HepG2 (cell line): ENCODE results near the gene MLXIPL. TPM values are rescaled to one million over a fixed set of nuclear protein-coding genes. Genes with fewer than 3 reads are reported as not detected.

ENCODE experiments used
- CENPBD1 ChIP-seq: sonication (generic); formaldehyde crosslinking; IDR thresholded peaks from 2 replicates; pipeline ENCODE4 v1.8.0; 2022; ENCODE audit warnings: missing genetic modification reagents, low read depth, mild to moderate bottlenecking, borderline replicate concordance
- DNMT1 ChIP-seq: sonication (generic); formaldehyde crosslinking; IDR thresholded peaks from 2 replicates; pipeline ENCODE4 v1.5.1; 2020; ENCODE audit warnings: mild to moderate bottlenecking, missing genetic modification reagents
- HNRNPL ChIP-seq: fragments of 200-400 bp; formaldehyde crosslinking; IDR thresholded peaks from 2 replicates; pipeline ENCODE4 v1.6.1; 2017; ENCODE audit warnings: mild to moderate bottlenecking, low read depth, low read length
- IRF2 ChIP-seq: IDR thresholded peaks from 2 replicates; pipeline ENCODE4 v1.6.1; 2018; ENCODE audit warnings: missing genetic modification reagents, missing compliant biosample characterization
- JDP2 ChIP-seq: sonication (generic); formaldehyde crosslinking; IDR thresholded peaks from 2 replicates; pipeline ENCODE4 v1.8.1; 2022; ENCODE audit warnings: missing genetic modification reagents, borderline replicate concordance
- MAF1 ChIP-seq: sonication (generic); formaldehyde crosslinking; IDR thresholded peaks from 2 replicates; pipeline ENCODE4 v1.5.0; 2020; ENCODE audit warnings: missing genetic modification reagents, borderline replicate concordance
- MBD4 ChIP-seq: IDR thresholded peaks from 2 replicates; pipeline ENCODE4 v1.6.1; 2012; ENCODE audit warnings: low read length, inconsistent platforms, borderline replicate concordance
- MTA3 ChIP-seq: sonication (generic); formaldehyde crosslinking; IDR thresholded peaks from 2 replicates; pipeline ENCODE4 v1.4.0; 2020; ENCODE audit warnings: missing genetic modification reagents
- NAIF1 ChIP-seq: sonication (generic); formaldehyde crosslinking; IDR thresholded peaks from 2 replicates; pipeline ENCODE4 v1.5.0; 2020; ENCODE audit warnings: mild to moderate bottlenecking, missing genetic modification reagents, borderline replicate concordance
- NFYB ChIP-seq: sonication (generic); formaldehyde crosslinking; IDR thresholded peaks from 2 replicates; pipeline ENCODE4 v1.4.0; 2020; ENCODE audit warnings: missing genetic modification reagents
- PCBP1 ChIP-seq: fragments of 200-400 bp; formaldehyde crosslinking; IDR thresholded peaks from 2 replicates; pipeline ENCODE4 v1.6.1; 2017; ENCODE audit warnings: mild to moderate bottlenecking, low read depth, low read length, borderline replicate concordance
- SOX13 ChIP-seq, 3 experiments: fragments of 450-650 bp in 1 of 3; sonication (generic) in 1 of 3; formaldehyde crosslinking in 1 of 3; IDR thresholded peaks in 2 of 3; conservative IDR thresholded peaks in 1 of 3; 2 replicates each; pipeline versions ENCODE4 v1.5.0 to v1.6.1; 2016 to 2020; ENCODE audit warnings: antibody characterized with exemption in 1 of 3, mild to moderate bottlenecking in 1 of 3, missing compliant biosample characterization in 1 of 3, missing genetic modification reagents in 1 of 3, moderate library complexity in 1 of 3
- STAG1 ChIP-seq: sonication (generic); formaldehyde crosslinking; IDR thresholded peaks from 2 replicates; pipeline ENCODE4 v1.4.0; 2020; ENCODE audit warnings: missing genetic modification reagents
- ZFP1 ChIP-seq: IDR thresholded peaks from 2 replicates; pipeline ENCODE4 v1.6.1; 2016
- ZNF143 ChIP-seq: sonication (generic); formaldehyde crosslinking; IDR thresholded peaks from 2 replicates; pipeline ENCODE4 v1.4.0; 2020; ENCODE audit warnings: missing genetic modification reagents
- ZNF224 ChIP-seq: sonication (generic); formaldehyde crosslinking; IDR thresholded peaks from 2 replicates; pipeline ENCODE4 v1.5.0; 2020; ENCODE audit warnings: mild to moderate bottlenecking, missing genetic modification reagents
- ZNF326 ChIP-seq: sonication (generic); formaldehyde crosslinking; IDR thresholded peaks from 2 replicates; pipeline ENCODE4 v1.4.0; 2020; ENCODE audit warnings: missing genetic modification reagents, borderline replicate concordance
- ZNF362 ChIP-seq: sonication (generic); formaldehyde crosslinking; IDR thresholded peaks from 2 replicates; pipeline ENCODE4 v1.4.0; 2020; ENCODE audit warnings: missing genetic modification reagents, mild to moderate bottlenecking, borderline replicate concordance
- ZNF556 ChIP-seq: sonication (generic); formaldehyde crosslinking; IDR thresholded peaks from 2 replicates; pipeline ENCODE4 v1.4.0; 2020; ENCODE audit warnings: mild to moderate bottlenecking, missing genetic modification reagents, borderline replicate concordance
- ZNF605 ChIP-seq: sonication (generic); formaldehyde crosslinking; IDR thresholded peaks from 2 replicates; pipeline ENCODE4 v1.8.0; 2022; ENCODE audit warnings: mild to moderate bottlenecking, missing genetic modification reagents
- ZNF660 ChIP-seq: sonication (generic); formaldehyde crosslinking; IDR thresholded peaks from 2 replicates; pipeline ENCODE4 v1.5.1; 2020; ENCODE audit warnings: mild to moderate bottlenecking, low read depth, missing genetic modification reagents, borderline replicate concordance
- ZNF670 ChIP-seq: sonication (generic); formaldehyde crosslinking; IDR thresholded peaks from 2 replicates; pipeline ENCODE4 v1.8.0; 2022; ENCODE audit warnings: mild to moderate bottlenecking, missing genetic modification reagents, borderline replicate concordance
- polyA plus RNA-seq, 8 experiments: library from polyadenylated mRNA; depleted of rRNA in 3 of 8; stranded (reverse) in 7 of 8; unstranded in 1 of 8; fragments of >200 nt; fragmentation: Illumina TruSeq in 4 of 8; extraction: Trizol in 4 of 8; gene quantifications; 2 replicates each; pipeline versions ENCODE4 v1.2.1 to v1.2.3, GENCODE V29; 2011 to 2016; ENCODE audit warnings: low read depth in 4 of 8, missing spikeins in 1 of 8, mixed read lengths in 1 of 8; ENCODE audit not compliant: insufficient read depth in 1 of 8
- total RNA-seq, 5 experiments: library from RNA; depleted of rRNA; stranded (reverse); fragments of >200 nt; fragmentation: Illumina TruSeq; extraction: Trizol; gene quantifications; 2 replicates each; pipeline ENCODE4 v1.2.3, GENCODE V29; 2016; ENCODE audit warnings: low read depth in 1 of 5
- TF ChIP-seq, protein P1 (sequence below): sonication (generic); formaldehyde crosslinking; IDR thresholded peaks from 2 replicates; pipeline ENCODE4 v1.8.0; 2022; ENCODE audit warnings: mild to moderate bottlenecking, missing genetic modification reagents; ENCODE audit not compliant: insufficient replicate concordance
- TF ChIP-seq, protein P2 (sequence below): sonication (generic); formaldehyde crosslinking; IDR thresholded peaks from 2 replicates; pipeline ENCODE4 v1.4.0; 2020; ENCODE audit warnings: mild to moderate bottlenecking, missing genetic modification reagents
- TF ChIP-seq, protein P3 (sequence below): fragments of 450-650 bp; IDR thresholded peaks from 2 replicates; pipeline ENCODE4 v1.6.1; 2016

MLXIPL gene
- total and polyA plus RNA-seq, 2 of the 13 experiments (the other 11 are each of a cell fraction or from before 2014, with no cell fraction given): 51.6 to 60.1 TPM

DNA sequence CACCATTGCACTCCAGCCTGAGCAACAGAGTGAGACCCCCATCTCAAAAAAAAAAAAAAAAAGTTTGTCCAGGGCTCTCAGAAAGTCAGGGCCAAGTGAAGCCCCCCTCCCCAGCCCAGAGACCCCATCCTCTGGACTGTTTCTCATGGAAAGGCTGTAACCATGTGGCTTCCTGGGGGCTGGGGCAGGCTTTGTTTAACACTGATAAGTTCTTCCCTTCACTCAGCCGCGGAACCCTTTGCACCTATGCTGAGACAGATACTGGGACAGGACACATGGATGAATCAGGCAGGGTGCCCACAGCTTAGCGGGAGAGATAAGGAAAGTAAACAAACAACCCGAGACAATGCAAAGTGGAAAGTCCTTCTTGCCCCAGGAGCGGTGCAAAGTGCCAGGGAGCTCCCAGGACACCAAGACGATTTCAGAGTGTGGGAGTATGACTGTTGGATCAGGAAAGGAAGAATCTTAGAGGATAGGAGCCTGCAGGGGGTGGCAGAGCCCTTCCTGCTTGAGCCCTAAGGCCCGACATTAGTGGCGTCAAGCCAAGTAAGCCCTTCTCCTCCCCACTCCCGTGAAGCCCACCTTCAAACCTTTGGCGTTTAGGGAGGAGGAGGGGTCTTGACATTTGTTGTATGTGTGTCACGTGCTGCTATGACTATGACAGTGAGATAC, 11.6 kb downstream of the MLXIPL start (continued):
- TF ChIP-seq, protein P1, sequence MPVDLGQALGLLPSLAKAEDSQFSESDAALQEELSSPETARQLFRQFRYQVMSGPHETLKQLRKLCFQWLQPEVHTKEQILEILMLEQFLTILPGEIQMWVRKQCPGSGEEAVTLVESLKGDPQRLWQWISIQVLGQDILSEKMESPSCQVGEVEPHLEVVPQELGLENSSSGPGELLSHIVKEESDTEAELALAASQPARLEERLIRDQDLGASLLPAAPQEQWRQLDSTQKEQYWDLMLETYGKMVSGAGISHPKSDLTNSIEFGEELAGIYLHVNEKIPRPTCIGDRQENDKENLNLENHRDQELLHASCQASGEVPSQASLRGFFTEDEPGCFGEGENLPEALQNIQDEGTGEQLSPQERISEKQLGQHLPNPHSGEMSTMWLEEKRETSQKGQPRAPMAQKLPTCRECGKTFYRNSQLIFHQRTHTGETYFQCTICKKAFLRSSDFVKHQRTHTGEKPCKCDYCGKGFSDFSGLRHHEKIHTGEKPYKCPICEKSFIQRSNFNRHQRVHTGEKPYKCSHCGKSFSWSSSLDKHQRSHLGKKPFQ: peak; percentile 92
- 0 out of 2 replicates have a peak, but pooled peaks have one; percentile 25 for TF ChIP-seq HNRNPL
- TF ChIP-seq STAG1 (CRISPR knock-in tag): peak; percentile 33
- TF ChIP-seq, protein P2, sequence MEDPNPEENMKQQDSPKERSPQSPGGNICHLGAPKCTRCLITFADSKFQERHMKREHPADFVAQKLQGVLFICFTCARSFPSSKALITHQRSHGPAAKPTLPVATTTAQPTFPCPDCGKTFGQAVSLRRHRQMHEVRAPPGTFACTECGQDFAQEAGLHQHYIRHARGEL (CRISPR knock-in tag): no peak
- TF ChIP-seq ZNF670: peak; percentile 65; the same call in 1 of the 2 replicates
- TF ChIP-seq, protein P3, sequence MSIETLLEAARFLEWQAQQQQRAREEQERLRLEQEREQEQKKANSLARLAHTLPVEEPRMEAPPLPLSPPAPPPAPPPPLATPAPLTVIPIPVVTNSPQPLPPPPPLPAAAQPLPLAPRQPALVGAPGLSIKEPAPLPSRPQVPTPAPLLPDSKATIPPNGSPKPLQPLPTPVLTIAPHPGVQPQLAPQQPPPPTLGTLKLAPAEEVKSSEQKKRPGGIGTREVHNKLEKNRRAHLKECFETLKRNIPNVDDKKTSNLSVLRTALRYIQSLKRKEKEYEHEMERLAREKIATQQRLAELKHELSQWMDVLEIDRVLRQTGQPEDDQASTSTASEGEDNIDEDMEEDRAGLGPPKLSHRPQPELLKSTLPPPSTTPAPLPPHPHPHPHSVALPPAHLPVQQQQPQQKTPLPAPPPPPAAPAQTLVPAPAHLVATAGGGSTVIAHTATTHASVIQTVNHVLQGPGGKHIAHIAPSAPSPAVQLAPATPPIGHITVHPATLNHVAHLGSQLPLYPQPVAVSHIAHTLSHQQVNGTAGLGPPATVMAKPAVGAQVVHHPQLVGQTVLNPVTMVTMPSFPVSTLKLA: peak; percentile 45; the same call in 1 of the 2 replicates
- TF ChIP-seq CENPBD1: no peak
- TF ChIP-seq ZNF605 (CRISPR knock-in tag): peak; percentile 91
- TF ChIP-seq ZNF326: no peak
- no peak for TF ChIP-seq DNMT1 (CRISPR knock-in tag)
- peak; percentile 96 for TF ChIP-seq SOX13 (IDR thresholded peaks at IDR 0.05)
- TF ChIP-seq SOX13 (CRISPR knock-in tag; conservative IDR thresholded peaks at IDR 0.05 in 1 of 2, IDR thresholded peaks at IDR 0.05 in 1 of 2): peak in 1 of 2 experiments; percentile 99; a peak in 2 of 4 replicates
- TF ChIP-seq PCBP1: no peak
- TF ChIP-seq ZNF660: no peak
- no peak for TF ChIP-seq JDP2 (CRISPR knock-in tag)
- peak; percentile 70; the same call in 1 of the 2 replicates for TF ChIP-seq ZNF556 (CRISPR knock-in tag)
- TF ChIP-seq ZNF362: peak; percentile 53; the same call in 1 of the 2 replicates
- TF ChIP-seq ZFP1 (CRISPR knock-in tag): peak; percentile 69; the same call in 1 of the 2 replicates
- no peak for TF ChIP-seq MBD4
- peak; percentile 78; the same call in 1 of the 2 replicates for TF ChIP-seq ZNF224 (CRISPR knock-in tag)
- peak; percentile 55; the same call in 1 of the 2 replicates for TF ChIP-seq NAIF1
- 0 out of 2 replicates have a peak, but pooled peaks have one; percentile 13 for TF ChIP-seq NFYB (CRISPR knock-in tag)
- TF ChIP-seq MTA3: no peak
- TF ChIP-seq ZNF143 (CRISPR knock-in tag): 0 out of 2 replicates have a peak, but pooled peaks have one; percentile 22
- TF ChIP-seq MAF1 (CRISPR knock-in tag): no peak
- TF ChIP-seq IRF2 (CRISPR knock-in tag): peak; percentile 87
